ENCODE results near the gene AHSA1. TPM values are rescaled to one million over a fixed set of nuclear protein-coding genes. Genes with fewer than 3 reads are reported as not detected.

AHSA1 gene
- total RNA-seq, 1 donor: 88.9 TPM

- H3K4me3 ChIP-seq (ENCODE audit: low read depth, low read length): no peak overlapping the region
- DNase-seq (ENCODE audit: low read depth): no peak
- TF ChIP-seq CTCF (IDR thresholded peaks at IDR 0.05; ENCODE audit: insufficient read depth, low read depth, low read length): no peak
These were observed 12.5 kb downstream of the AHSA1 start for GRCh38 chr14:77470224-77470870.

- no peak overlapping the region for H3K4me3 ChIP-seq (ENCODE audit: low read depth, low read length)
- no peak for TF ChIP-seq CTCF (IDR thresholded peaks at IDR 0.05; ENCODE audit: insufficient read depth, low read depth, low read length)
- no peak for DNase-seq (ENCODE audit: low read depth)
These were observed 16.0 kb downstream of the AHSA1 start for GRCh38 chr14:77473921-77474320.

DNA sequence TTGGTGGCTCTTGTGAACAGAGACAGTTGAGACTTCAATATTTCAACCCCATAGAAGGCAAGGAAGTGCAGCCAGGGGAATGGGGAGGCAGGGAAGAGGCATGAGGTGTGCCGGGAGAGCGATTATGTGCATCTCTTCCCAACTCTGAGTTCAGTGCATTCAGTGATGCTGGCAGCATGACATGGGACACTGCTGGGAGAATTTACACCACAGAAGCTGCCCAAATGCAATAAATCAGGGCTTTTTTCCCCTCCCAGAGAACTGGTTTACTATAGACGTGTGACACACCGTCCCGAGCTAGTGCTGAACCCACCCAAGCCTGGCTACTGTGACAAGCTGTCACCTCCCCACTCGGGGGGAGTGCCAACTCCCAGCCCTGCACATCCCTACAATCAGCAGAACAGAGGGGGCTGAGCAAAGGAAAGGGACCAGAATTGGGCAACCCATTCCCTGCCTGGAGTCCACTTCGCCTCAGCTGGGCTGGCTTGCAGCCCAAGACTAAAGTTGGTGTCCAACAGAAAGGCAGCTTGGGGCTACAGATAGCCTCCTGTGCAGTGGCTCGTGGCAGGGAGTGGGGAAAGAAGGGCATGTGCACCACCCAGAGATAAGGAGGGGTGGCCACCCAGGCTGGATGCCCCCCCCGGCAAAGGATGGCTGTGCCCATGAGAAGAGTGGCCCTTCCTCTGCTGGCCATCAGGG lies 16.7 kb downstream of the AHSA1 start:
- no peak for TF ChIP-seq CTCF (IDR thresholded peaks at IDR 0.05; ENCODE audit: insufficient read depth, low read depth, low read length)
- no peak overlapping the region for H3K4me3 ChIP-seq (ENCODE audit: low read depth, low read length)
- DNase-seq (ENCODE audit: low read depth): no peak

GRCh38 chr14:77475432-77476115 lies 17.7 kb downstream of the AHSA1 start:
- DNase-seq (ENCODE audit: low read depth): no peak
- no peak overlapping the region for H3K4me3 ChIP-seq (ENCODE audit: low read depth, low read length)
- no peak for TF ChIP-seq CTCF (IDR thresholded peaks at IDR 0.05; ENCODE audit: insufficient read depth, low read depth, low read length)

DNA sequence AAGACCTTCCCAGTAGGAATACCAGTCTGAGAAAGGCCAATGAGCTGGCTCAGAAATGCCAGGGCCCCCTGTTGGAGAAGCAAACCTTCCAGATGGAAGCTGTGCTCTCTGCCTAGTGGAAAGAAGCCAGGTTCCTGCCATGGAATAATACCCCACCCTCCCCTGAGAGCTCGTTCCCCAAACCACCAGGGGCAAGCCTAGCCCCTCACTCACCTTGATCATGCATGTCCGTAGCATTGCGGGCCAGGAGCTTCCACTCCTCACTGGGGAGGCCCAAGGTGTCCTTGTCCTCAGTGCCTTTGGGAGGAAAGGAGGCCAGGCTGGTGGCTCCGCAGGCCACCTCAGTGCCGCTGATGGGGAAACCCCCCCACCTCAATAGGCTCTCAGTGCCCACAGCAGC lies 20.1 kb downstream of the AHSA1 start:
- DNase-seq (ENCODE audit: low read depth): no peak
- H3K4me3 ChIP-seq (ENCODE audit: low read depth, low read length): no peak overlapping the region
- no peak for TF ChIP-seq CTCF (IDR thresholded peaks at IDR 0.05; ENCODE audit: insufficient read depth, low read depth, low read length)

DNA sequence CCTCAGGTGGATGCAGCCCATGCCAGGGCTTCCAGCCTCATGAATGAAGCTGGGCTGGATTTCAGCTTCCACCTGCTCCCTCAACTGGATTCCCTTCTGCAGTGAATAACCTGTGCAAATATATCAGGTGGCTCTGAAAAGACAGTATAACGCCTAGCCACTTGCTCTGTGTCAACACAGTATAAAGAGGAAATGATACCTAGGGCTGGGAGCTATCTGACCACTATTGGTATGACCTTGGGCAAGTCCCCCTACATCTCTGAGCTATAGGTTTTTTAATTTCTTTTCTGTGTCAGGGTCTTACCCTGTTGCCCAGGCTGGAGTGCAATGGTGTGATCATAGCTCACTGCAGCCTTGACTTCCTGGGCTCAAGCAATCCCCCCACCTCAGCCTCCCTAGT lies 20.9 kb downstream of the AHSA1 start:
- no peak for DNase-seq (ENCODE audit: low read depth)
- no peak overlapping the region for H3K4me3 ChIP-seq (ENCODE audit: low read depth, low read length)
- TF ChIP-seq CTCF (IDR thresholded peaks at IDR 0.05; ENCODE audit: insufficient read depth, low read depth, low read length): no peak

Measured in fibroblast of villous mesenchyme (primary cell).